ENCODE results near the gene CNTN4. TPM values are rescaled to one million over a fixed set of nuclear protein-coding genes. Genes with fewer than 3 reads are reported as not detected.

CNTN4 gene
- total RNA-seq, 1 experiment from 2014 or later: 1.6 TPM

- Mint-ChIP-seq H3K36me3 (ENCODE audit: insufficient read depth in 1 of 3, low read depth in 3 of 3) (no peaks in the 10 kb centered on the region), H3K27me3 (ENCODE audit: low read depth) (no peaks in the 10 kb centered on the region), H3K4me3 (no peak overlapping the region), H3K9me3 (no peaks in the 10 kb centered on the region), H3K4me1 (peaks cover 2 to 5% of the 10 kb centered on the region in 2 experiments), H3K27ac (no peak overlapping the region)
- Histone ChIP-seq H3K23ac (ENCODE audit: insufficient read length, low read depth, low read length) (no peak overlapping the region), H3K27ac (ENCODE audit: insufficient read length, low read depth, low read length) (no peak overlapping the region), H3K18ac (ENCODE audit: insufficient read length, low read depth, low read length) (no peak overlapping the region), H3K4me2 (ENCODE audit: insufficient read depth, insufficient read length, low read length) (no peak overlapping the region), H2BK20ac (ENCODE audit: low read depth, low read length, poor library complexity, severe bottlenecking) (no peak overlapping the region), H3K79me2 (ENCODE audit: insufficient read depth, low read length) (no peaks in the 10 kb centered on the region), H3K23me2 (ENCODE audit: insufficient read length, low read depth, low read length, poor library complexity, severe bottlenecking) (no peaks in the 10 kb centered on the region), H3K27me3 (ENCODE audit: insufficient read depth, low read length) (no peaks in the 10 kb centered on the region), H3K79me1 (ENCODE audit: insufficient read depth, low read depth, low read length, poor library complexity, severe bottlenecking) (no peaks in the 10 kb centered on the region), H4K91ac (ENCODE audit: insufficient read length, low read depth, low read length) (no peak overlapping the region), H3K9me3 (ENCODE audit: control insufficient read depth, low read depth, low read length) (no peaks in the 10 kb centered on the region), H4K5ac (ENCODE audit: insufficient read length, low read depth, low read length) (no peak overlapping the region), H3T11ph (ENCODE audit: low read length) (no peak overlapping the region), H2AK5ac (ENCODE audit: insufficient read length, low read length) (no peak overlapping the region), H3K4ac (ENCODE audit: low read depth, low read length) (no peak overlapping the region), H3K4me1 (ENCODE audit: insufficient read depth, low read length) (no peaks in the 10 kb centered on the region), H2BK120ac (ENCODE audit: low read depth, low read length, poor library complexity, severe bottlenecking) (no peak overlapping the region), H4K8ac (replicated peaks; ENCODE audit: insufficient read length, low read depth, low read length) (no peak overlapping the region), H3K9ac (ENCODE audit: extremely low read depth, insufficient read length, low read length) (no peak overlapping the region), H2BK15ac (ENCODE audit: low read depth, low read length) (no peak overlapping the region), H3K56ac (ENCODE audit: insufficient read length, low read depth, low read length) (no peak overlapping the region), H3K14ac (ENCODE audit: insufficient read depth, low read length) (no peak overlapping the region), H4K20me1 (ENCODE audit: control insufficient read depth, insufficient read depth, insufficient read length) (no peaks in the 10 kb centered on the region), H2BK12ac (ENCODE audit: insufficient read length, low read depth, low read length) (no peak overlapping the region), H2AFZ (ENCODE audit: low read length) (no peak overlapping the region), H2BK5ac (ENCODE audit: insufficient read length, low read length) (no peak overlapping the region)
- WGBS (ENCODE audit: extremely low coverage, insufficient read length, low lambda C conversion rate): no CpG with 5 or more reads among the region's 4 CpGs
- DNase-seq: no peak
- no peak for TF ChIP-seq CTCF (conservative IDR thresholded peaks at IDR 0.05)
Observed at GRCh38 chr3:2236203-2236602, 137.5 kb downstream of the CNTN4 start.

Data from H9 (cell line).